ENCODE measurements around the gene TEX22. TPM values are rescaled to one million over a fixed set of nuclear protein-coding genes. Genes with fewer than 3 reads are reported as not detected.

The TEX22 gene
- total RNA-seq, 1 experiment from 2014 or later = 0.29 TPM

DNA sequence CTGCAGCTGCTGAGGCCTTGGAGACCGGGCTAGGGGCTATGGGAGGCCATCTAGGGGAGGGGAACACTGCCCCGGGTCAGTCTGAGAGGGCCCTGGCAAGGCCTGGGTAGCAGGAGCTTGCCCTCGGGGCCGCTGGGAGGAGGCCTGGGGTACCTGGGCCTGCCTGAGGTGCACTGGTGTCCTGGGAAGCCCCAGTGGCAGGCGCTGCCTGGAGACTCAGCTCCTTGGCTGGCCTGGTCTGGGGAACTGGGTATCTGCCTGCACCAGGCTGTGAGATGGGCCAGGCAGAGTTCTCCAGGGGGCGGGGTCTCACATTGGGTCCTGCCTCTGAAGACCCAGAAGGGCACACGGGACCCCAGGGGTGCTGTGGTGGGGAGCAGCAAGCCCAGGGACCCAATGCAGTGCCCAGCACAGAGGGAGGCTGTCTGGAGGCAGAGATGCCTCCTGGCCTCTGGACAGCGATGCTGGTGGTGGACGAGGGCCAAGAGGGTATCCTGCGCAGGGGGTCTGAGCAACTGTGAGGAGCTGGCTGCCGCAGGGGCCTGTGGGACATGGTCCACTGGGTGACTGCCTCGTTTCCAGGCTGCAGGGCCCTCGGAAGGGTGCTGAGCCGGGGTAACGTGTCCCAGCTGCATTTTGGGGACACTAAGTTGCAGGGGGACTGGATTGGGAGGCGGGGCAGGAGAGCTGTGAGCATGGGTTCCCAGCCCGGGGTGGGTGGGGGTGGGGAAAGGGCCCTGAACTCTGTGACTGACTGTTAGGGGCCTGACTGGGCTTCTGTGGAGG, 13.8 kb downstream of the TEX22 start:
- Histone ChIP-seq H2AFZ (ENCODE audit: low read length) (no peak overlapping the region), H3K4me3 (ENCODE audit: low read length) (no peak overlapping the region), H4K20me1 (ENCODE audit: low read length) (no peaks in the 10 kb centered on the region), H3K4me1 (ENCODE audit: insufficient read depth, low read length) (peaks cover 10% of the 10 kb centered on the region; the same call in 1 of the 2 replicates), H3F3A (ENCODE audit: low read length, unreplicated experiment) (no peaks in the 10 kb centered on the region), H3K79me2 (ENCODE audit: low read length) (no peaks in the 10 kb centered on the region), H3K27me3 (ENCODE audit: low read length) (no peaks in the 10 kb centered on the region), H3K9ac (ENCODE audit: low read length) (no peak overlapping the region), H3K9me3 (ENCODE audit: low read length) (no peaks in the 10 kb centered on the region), H3K4me2 (ENCODE audit: low read length) (0 out of 2 replicates have a peak overlapping the region, but pooled peaks have one; percentile 77), H3K9me2 (replicated peaks; ENCODE audit: low read length) (no peaks in the 10 kb centered on the region), H3K27ac (ENCODE audit: low read length) (no peak overlapping the region), H3K36me3 (ENCODE audit: low read depth, low read length) (no peaks in the 10 kb centered on the region)
- no TSS peak for BruUV-seq (replicated peaks)
- DNase-seq = no peak
- POLR2A ChIA-PET (ENCODE audit: unreplicated experiment) = no interaction called here
- CTCF ChIA-PET = no interaction called here
- TF ChIP-seq EZH2 (IDR thresholded peaks at IDR 0.05; ENCODE audit: low read length, unreplicated experiment) = no peak
- TF ChIP-seq, protein P1, sequence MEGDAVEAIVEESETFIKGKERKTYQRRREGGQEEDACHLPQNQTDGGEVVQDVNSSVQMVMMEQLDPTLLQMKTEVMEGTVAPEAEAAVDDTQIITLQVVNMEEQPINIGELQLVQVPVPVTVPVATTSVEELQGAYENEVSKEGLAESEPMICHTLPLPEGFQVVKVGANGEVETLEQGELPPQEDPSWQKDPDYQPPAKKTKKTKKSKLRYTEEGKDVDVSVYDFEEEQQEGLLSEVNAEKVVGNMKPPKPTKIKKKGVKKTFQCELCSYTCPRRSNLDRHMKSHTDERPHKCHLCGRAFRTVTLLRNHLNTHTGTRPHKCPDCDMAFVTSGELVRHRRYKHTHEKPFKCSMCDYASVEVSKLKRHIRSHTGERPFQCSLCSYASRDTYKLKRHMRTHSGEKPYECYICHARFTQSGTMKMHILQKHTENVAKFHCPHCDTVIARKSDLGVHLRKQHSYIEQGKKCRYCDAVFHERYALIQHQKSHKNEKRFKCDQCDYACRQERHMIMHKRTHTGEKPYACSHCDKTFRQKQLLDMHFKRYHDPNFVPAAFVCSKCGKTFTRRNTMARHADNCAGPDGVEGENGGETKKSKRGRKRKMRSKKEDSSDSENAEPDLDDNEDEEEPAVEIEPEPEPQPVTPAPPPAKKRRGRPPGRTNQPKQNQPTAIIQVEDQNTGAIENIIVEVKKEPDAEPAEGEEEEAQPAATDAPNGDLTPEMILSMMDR (conservative IDR thresholded peaks at IDR 0.05; ENCODE audit: low read depth, low read length) = no peak
- TF ChIP-seq EZH2phosphoT487 (IDR thresholded peaks at IDR 0.05; ENCODE audit: borderline replicate concordance, low read length) = no peak
- intact Hi-C loops (cut with micrococcal nuclease) = no loop called here
- no peak for ATAC-seq

DNA sequence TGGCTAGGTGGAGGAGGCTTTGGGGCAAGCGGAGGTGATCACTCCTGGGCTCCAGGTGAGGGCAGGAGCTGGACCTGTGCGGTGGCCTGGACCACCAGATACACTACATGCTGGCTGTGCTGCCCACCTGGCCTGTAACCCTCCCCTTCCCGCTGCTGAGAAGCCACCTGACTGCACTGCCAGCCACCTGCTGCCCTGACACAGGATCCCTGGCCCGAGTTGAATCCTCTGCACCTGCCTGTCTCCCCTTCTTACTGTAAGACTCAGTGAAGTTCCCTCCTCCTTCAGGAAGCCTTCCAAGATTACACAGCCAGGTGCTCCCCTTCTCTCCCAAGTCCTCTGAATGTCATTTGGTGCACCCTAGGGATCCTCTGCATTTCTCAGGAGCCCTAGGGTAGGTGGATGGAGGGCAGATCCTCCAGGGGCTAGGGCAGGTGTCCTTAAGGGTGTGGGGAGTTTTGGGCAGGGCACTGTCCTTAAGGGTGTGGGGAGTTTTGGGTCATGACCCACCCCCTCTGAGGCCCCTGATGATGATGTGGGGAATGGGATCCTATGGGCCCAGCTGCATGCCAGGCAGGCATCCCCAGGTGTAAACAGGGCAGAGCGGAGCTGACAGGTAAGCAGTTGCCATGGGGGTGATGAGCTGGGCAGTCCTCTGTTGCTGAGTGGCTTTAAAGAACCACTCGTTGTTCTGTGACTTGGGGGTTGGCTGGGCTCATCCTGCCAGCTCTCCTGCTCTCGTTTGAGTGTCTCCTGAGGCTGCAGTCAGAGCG, 14.6 kb downstream of the TEX22 start:
- DNase-seq = no peak
- CTCF ChIA-PET = no interaction called here

More for the DNA sequence above, 14.6 kb downstream of the TEX22 start:
- Histone ChIP-seq H3K36me3 (ENCODE audit: low read depth, low read length) (no peaks in the 10 kb centered on the region), H3K79me2 (ENCODE audit: low read length) (no peaks in the 10 kb centered on the region), H3K27me3 (ENCODE audit: low read length) (no peaks in the 10 kb centered on the region), H3K9me3 (ENCODE audit: low read length) (no peaks in the 10 kb centered on the region), H3K9me2 (replicated peaks; ENCODE audit: low read length) (no peaks in the 10 kb centered on the region), H3K27ac (ENCODE audit: low read length) (no peak overlapping the region), H3K4me2 (ENCODE audit: low read length) (no peak overlapping the region), H4K20me1 (ENCODE audit: low read length) (no peaks in the 10 kb centered on the region), H3K4me1 (ENCODE audit: insufficient read depth, low read length) (peaks cover 10% of the 10 kb centered on the region; the same call in 1 of the 2 replicates), H2AFZ (ENCODE audit: low read length) (no peak overlapping the region), H3K4me3 (ENCODE audit: low read length) (no peak overlapping the region), H3K9ac (ENCODE audit: low read length) (no peak overlapping the region), H3F3A (ENCODE audit: low read length, unreplicated experiment) (no peaks in the 10 kb centered on the region)
- ATAC-seq = no peak
- POLR2A ChIA-PET (ENCODE audit: unreplicated experiment) = no interaction called here
- no TSS peak for BruUV-seq (replicated peaks)
- TF ChIP-seq, protein P1 (conservative IDR thresholded peaks at IDR 0.05; ENCODE audit: low read depth, low read length) = no peak
- TF ChIP-seq EZH2 (IDR thresholded peaks at IDR 0.05; ENCODE audit: low read length, unreplicated experiment) (no peak), EZH2phosphoT487 (IDR thresholded peaks at IDR 0.05; ENCODE audit: borderline replicate concordance, low read length) (no peak)
- intact Hi-C loops (cut with micrococcal nuclease) = no loop called here
